Stimulated activated CD8-positive, alpha-beta memory T cell treated with anti-CD3 and anti-CD28 coated beads, Interleukin-4, amount 100 ng/mL, for 4 hours (primary cell): Measurements from ENCODE around the gene ZC3H8.

Experiments used
- DNase-seq, 2 donors: peaks; one replicate each; pipeline ENCODE4 v3.0.0-alpha.2; 2020; ENCODE audit warnings: low read depth in 2 of 2, low spot score in 1 of 2

Gene ZC3H8

DNA sequence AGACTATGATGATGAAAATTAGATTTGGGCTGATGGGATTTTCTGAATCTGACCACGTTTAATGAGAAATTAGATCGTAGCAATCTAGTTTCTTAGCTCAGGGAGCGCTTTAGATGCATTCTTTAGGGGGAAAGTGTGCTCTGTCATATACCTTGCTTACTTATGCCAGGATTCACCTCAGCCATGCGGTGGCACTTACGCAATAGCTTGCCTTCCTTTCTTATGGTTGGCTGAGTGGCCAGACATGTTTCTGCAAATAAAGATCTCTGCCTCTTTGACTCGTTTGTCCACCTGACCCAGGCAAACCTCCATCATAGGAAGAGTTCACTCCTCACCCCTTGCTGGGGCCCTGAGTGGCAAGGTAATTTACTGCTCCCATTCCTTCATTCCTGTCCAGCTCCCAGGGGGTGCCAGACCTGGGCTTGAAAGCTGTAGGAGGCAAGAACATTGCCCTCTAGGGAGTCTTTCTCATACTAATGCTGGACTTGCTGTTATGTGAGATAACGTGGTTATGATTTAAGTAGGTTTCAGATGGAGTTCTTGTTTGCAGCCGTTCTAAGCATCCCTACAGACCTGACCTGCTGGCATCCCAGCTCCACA is 59.6 kb downstream of the ZC3H8 start:
- DNase-seq, result no peak

DNA sequence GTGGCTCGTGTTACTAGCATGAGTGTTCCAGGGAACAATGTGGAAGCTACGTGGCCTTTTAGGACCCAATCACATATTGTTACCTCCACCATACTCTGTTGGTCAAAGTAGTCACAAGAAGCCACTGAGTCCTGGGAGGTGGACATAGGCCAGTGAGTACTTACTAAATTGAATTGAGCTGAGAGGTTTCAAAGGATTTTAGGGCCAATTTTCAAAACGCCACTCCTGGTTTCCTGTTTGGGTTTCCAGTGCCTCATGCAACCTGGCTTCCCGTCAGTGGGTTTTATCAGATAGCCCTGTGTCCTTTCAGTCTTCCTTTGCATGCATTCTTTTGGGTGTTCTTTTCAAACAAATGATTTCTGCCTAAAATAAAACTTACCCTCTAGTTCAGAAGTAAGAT is 60.4 kb downstream of the ZC3H8 start:
- no peak for DNase-seq

GRCh38 chr2:112194028-112194427 is 60.8 kb downstream of the ZC3H8 start:
- no peak for DNase-seq

GRCh38 chr2:112189001-112189556 is 65.8 kb downstream of the ZC3H8 start:
- no peak for DNase-seq

DNA sequence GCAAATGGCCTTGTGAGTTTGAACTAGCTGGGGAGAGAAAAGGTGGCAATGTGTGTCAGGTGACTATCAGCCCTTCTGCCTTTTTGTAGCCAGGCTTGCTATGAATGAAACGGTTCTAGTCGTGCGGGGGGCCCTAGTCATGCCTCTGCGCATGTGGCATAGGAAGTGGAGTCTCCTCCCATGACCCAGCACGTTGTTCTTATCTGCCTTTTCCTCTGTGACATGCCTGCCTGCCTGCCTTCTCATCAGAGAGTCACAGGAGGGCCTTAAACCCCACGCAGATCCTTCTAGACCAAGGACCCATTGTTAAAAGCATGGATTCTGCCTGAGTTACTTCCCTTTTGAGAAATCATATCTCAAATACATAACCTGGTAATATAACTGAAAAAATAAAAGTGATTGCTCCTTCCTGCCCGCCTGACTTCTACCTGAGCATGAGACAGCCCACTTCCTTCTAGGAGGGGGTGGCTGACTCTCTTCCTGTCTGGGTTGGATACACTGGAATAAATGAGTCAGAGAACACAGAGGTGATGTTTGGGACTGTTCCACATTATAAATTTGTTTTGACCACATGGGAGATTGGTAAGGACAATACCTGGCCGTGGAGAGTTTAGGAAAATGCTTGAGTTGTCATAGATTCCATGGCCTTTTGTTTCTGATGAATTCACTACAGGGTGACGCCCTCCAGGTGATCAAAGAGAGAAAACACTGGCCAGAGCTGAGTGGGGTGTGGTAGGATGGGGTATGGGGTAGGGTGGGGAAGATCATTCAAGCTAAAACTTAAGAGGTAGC is 66.8 kb downstream of the ZC3H8 start:
- DNase-seq, result peak; percentile 60 to 74

DNA sequence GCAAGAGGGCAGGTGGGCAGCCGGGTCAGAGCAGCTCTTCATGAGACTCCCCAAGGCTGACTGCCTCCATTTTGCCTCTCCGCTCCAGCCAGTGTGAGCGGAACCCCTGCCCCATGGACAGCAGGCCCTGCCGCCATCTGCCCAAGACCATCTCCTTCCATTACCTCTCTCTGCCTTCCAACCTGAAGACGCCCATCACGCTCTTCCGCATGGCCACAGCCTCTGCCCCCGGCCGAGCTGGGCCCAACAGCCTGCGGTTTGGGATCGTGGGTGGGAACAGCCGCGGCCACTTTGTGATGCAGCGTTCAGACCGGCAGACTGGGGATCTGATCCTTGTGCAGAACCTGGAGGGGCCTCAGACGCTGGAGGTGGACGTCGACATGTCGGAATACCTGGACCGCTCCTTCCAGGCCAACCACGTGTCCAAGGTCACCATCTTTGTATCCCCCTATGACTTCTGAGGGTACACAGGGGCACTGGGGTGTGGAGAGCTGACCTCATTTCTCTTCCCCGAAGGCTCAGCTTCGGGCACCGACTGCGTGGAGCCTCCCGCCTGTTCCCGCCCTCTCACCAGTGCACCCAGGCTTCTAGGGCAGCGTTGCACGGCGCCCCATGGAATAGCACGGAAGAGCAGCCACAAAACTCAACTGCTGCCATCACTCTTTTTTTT is 67.7 kb downstream of the ZC3H8 start:
- DNase-seq, result no peak

DNA sequence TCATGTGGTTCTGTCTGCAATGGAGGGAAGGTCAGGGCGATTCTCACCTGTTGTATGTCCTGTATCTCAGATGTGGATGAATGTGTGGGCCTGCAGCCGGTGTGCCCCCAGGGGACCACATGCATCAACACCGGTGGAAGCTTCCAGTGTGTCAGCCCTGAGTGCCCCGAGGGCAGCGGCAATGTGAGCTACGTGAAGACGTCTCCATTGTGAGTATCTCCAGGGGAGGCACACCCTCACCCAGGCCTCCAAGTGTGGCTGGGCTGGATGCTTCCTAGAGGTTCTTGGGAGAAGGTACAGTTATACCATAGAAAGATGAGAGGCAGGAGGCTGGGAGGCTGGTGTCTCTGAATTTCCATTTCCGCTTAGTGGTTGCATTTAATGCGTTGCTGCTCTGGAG is 69.7 kb downstream of the ZC3H8 start:
- no peak for DNase-seq

DNA sequence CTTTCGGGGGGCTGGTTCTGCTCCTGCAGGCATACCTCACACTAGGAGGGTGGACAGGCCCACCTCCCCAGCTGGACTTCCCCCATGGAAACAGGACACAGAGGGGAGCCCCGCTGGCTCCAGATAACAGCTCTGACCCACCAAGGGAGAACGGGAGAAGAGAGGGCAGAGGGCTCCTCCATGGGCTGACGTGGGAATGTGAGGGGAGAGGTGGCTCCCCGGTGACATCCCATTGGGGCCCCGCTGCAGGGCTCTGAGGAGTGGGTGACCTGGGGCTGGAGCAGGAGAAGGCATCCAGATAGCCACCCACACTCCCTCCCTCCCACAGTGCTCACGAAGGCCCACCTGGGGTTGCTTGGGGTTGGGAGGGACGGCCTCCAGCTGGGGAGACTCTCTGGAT is 70.7 kb downstream of the ZC3H8 start:
- DNase-seq, result no peak

GRCh38 chr2:112183327-112184025 is 71.4 kb downstream of the ZC3H8 start:
- no peak for DNase-seq

DNA sequence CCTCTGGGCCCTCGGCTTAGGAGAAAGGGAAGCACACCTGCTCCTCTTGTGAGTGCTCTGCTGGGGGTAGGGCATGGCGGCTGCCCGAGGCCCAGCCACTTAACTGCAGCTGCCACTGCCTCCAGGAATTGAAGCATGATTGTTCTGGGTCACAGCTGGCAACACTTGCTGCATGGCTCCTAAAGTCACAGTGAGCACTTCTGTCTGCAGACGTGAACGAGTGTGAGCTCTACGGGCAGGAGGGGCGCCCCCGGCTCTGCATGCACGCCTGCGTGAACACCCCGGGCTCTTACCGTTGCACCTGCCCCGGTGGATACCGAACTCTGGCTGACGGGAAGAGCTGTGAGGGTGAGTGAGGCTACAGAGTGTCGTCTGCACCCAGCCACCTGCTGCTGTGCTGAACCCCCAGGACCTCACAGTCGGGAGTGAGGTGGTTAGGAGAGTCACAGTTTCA is 72.2 kb downstream of the ZC3H8 start:
- no peak for DNase-seq

DNA sequence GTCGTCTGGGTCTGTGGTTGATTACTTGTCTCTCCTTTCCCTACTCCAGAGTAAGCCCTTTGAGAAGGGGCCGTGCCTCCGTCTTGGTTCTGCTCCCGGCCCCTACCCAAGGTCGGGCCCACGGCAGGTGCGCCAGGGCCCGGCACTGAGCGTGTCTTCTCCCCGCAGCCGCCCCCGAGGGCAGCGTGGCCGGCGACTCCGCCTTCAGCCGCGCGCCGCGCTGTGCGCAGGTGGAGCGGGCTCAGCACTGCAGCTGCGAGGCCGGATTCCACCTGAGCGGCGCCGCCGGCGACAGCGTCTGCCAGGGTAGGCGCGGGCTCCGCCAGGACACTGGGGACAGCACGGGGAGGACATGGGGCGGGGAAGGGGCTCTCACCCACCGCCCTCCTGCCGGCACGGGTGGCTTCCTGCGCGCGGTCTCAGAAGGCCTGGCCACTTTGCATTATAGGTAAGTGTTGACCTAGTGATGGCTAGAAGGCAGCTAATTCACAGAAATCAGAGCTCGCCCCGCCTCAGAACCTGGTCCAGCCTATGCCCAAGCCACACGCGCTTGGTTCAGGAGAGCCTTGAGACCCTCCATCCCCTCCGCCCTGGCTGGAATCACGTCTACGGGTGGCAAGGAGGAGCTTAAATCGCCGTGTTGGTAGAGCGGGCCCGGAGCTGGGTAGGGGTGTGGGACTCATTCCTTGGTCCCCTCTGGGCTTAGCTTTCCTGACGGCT is 73.1 kb downstream of the ZC3H8 start:
- no peak for DNase-seq

DNA sequence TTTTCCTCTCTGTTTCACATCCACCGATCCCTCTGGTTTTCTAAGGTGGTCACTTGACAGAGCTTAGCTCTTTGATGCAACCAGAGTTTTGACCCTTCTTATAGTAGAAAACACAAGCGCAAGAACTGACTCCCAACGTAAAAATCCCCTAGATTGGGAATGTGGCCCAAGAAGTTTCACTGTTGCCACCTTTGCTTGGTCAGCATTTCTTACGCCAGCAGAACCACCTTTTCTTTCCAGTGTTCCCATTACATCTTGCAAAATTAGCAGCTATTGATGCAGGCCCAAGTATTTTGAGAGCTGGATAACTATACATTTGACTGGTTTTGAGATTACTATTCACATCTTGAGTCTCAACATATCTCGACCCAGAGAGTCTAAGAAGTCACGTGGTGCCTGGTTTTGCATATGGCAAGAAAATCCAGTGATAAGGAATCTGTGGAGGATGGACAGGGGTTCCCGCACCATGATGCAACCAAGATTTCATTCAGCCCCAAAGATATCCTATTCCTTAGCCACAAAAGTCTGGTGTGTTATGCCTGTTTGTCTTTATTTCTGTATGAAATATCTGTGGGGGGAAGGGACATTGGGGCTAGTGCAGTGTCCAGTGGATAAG is 78.8 kb downstream of the ZC3H8 start:
- DNase-seq, result no peak

DNA sequence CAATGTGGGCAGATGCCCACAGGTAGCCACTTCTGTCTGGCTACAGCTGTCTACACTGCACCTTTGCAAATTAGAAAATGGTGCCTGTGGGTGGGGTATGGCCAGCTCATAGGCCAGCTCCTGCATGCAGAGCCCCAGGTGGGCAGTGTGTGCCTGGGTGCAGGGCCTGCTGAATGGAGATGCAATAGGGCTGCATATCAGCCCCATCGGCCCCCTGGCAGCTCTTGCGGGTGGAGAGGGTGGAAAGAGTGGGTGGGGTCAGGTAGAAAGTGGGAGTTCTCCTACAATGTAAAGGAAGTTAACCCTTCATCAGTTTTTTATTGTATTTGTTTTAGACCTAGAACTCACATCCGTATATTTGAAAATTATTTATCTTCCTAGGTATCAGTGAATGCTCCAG is 79.5 kb downstream of the ZC3H8 start:
- DNase-seq, result no peak

DNA sequence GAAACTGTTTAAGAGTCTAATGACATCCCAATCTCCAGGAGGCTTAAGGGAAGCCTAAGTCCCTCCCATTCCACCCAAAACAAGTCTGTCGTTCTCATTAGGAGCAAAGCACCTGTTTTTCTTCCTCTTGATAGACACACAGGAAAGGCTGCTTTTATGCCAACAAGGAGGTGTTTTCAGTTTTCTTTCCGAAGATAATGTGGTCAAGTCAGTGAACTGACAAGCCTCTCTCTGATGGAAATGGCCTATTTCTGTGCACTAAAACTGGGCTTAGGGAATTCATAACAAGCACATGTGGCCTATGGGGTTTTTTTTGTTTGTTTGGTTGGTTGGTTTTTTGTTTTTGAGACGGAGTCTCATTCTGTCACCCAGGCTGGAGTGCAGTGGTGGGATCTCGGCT is 80.5 kb downstream of the ZC3H8 start:
- DNase-seq, result no peak

DNA sequence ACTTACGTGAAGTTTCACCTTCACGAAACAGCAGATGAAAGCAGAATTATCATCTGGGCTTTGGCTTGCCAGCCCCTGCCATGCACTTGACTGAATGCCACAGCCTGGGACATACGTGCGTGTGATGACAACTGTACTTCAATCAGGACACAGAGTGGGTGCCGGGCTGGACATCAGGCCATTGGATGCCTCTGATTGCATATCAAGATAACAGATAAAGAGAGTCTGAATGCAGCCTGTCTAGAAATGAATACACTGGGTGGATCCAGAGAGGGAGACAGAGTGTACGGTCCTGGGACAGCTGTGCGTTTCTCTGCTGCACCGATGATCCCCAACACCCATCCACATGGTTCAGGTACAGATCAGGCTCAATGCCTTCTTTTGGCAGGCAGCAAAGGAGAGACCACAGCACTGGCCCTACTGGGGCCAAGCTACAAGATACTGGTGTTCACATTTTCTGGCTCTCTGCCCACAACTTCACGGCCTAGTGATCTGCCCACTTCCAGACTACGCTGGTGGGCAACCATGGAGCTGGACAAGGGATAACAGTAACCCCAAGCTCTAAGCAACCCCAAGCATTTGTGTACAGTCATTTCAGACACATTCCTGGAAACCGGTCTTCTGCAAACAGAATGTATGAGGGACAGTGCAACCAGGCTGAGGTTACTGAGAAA is 81.1 kb downstream of the ZC3H8 start:
- no peak for DNase-seq

GRCh38 chr2:112170495-112170894 is 84.3 kb downstream of the ZC3H8 start:
- DNase-seq, result no peak

DNA sequence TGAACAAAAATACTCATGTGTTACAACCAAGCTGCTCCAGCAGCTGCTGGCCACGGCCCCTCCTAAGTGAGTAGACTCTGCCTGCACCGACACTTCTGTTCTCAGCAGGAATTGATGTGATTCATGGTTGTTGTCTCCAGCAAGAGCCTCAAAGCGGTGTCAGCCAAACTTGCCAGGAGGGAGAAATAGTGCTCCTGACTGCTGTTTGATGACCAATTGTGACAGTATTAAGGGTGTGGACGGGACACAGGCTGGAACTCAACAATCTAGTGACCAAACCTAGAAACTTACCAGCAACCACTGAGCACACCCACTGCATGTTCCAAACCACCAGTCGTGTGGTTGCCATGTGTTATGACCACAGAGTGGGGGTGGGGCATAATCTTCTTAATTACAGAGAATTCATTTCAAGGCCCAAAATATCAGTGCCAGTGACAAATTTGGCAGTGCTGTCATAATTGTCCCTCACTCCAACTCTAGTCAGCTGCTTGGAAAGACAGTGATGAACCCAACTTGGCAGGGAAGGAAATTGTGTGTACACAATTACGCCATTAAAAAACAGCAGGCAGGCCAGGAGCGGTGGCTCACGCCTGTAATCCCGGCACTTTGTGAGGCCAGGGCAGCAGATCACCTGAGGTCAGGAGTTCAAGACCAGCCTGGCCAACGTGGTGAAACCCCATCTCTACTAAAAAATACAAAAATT is 86.3 kb downstream of the ZC3H8 start:
- no peak for DNase-seq

DNA sequence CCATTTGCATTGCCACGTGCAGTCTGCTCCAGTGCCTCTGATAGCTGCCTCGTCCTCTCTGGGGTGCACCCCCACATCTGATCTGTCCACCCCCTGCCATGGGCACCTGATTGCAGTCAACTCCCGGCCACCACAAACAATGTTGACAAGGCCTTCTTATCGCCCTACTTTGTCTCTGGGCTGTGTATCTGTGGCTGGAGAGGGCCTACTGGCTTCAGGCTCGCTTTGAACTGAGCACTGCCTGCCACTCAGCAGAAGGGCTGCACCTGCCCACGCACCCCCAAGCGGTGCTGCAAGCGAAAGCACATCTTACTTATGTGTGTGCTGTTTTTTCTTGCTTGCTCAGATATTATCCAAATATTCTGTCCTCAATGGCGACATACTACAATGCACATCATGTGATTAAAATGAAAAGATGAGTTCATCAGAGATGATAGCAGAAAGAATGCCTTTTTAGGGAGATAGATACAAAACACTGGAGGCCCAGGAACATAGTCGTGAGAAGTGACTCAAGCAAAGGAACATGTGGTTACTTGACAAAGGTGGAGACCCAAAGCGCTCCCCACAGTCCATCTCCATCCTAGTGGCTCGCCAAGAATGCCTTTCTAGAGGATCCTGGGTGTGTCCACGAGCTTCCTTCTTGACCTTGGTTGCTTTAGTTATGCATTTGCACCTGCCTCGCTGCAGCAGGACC is 87.9 kb downstream of the ZC3H8 start:
- no peak for DNase-seq

GRCh38 chr2:112165296-112165695 is 89.5 kb downstream of the ZC3H8 start:
- no peak for DNase-seq
